Lower lobe of right lung (tissue), 2 donors: ENCODE measurements around the gene ACVR2A. TPM values are rescaled to one million over a fixed set of nuclear protein-coding genes. Genes with fewer than 3 reads are reported as not detected.

ENCODE experiments used
- ATAC-seq, 2 donors: fragments of 200-7000 bp; cut with Tn5 transposase; one replicate each; pipeline ENCODE4 v1.9.1; 2020 to 2022; ENCODE audit warnings: mild to moderate bottlenecking in 2 of 2, moderate library complexity in 2 of 2
- DNase-seq: peaks from one replicate; pipeline ENCODE4 v3.0.0-alpha.2; 2020
- H3K27ac ChIP-seq: fragments of 200-600 bp; one replicate; pipeline ENCODE4 v1.8.0; 2022
- H3K27me3 ChIP-seq: fragments of 200-600 bp; one replicate; pipeline ENCODE4 v1.8.0; 2022; ENCODE audit warnings: low read depth
- H3K36me3 ChIP-seq: fragments of 200-600 bp; one replicate; pipeline ENCODE4 v1.8.0; 2022; ENCODE audit warnings: mild to moderate bottlenecking
- H3K4me1 ChIP-seq: fragments of 200-600 bp; one replicate; pipeline ENCODE4 v1.8.0; 2022
- H3K4me3 ChIP-seq: fragments of 200-600 bp; one replicate; pipeline ENCODE4 v1.8.0; 2022; ENCODE audit warnings: mild to moderate bottlenecking
- H3K9me3 ChIP-seq: fragments of 200-600 bp; one replicate; pipeline ENCODE4 v1.8.0; 2022
- CTCF ChIP-seq: fragments of 200-600 bp; IDR thresholded peaks from one replicate; pipeline ENCODE4 v1.8.0; 2022; ENCODE audit warnings: antibody characterized with exemption, mild to moderate bottlenecking
- intact Hi-C: fragments of 100-400 bp; cut with DNase I; formaldehyde crosslinking; loops from one replicate; pipeline ENCODE4 v1.11.0; 2022
- total RNA-seq: library from RNA; stranded (reverse); fragmentation: NEBNext Ultra II Directional; extraction: Animal tissue kit (Norgen Biotek cat#: 25700); gene quantifications from one replicate; pipeline ENCODE4 v1.2.1, GENCODE V29; 2021
- donor health status: DM: no; HTN: yes; CAD: no; lungs with severe emphysema.

The ACVR2A gene
- total RNA-seq, 1 donor from 2014 or later, result 18.2 TPM

- intact Hi-C loops, result no loop called here
- no peak for TF ChIP-seq CTCF
- H3K27me3 ChIP-seq, result no peaks in the 10 kb centered on the region
- no peak for DNase-seq
- H3K4me1 ChIP-seq, result peaks cover 52% of the 10 kb centered on the region
- no peak overlapping the region for H3K4me3 ChIP-seq
- no peak for ATAC-seq
- H3K27ac ChIP-seq, result no peak overlapping the region
- no peaks in the 10 kb centered on the region for H3K9me3 ChIP-seq
- H3K36me3 ChIP-seq, result no peaks in the 10 kb centered on the region
Observed at GRCh38 chr2:147847746-147848391, 3.0 kb downstream of the ACVR2A start.

GRCh38 chr2:147850838-147851237 is 6.0 kb downstream of the ACVR2A start:
- DNase-seq, result no peak
- Histone ChIP-seq H3K9me3 (no peaks in the 10 kb centered on the region), H3K4me1 (peaks cover 52% of the 10 kb centered on the region), H3K27me3 (no peaks in the 10 kb centered on the region), H3K27ac (no peak overlapping the region), H3K36me3 (no peaks in the 10 kb centered on the region), H3K4me3 (no peak overlapping the region)
- TF ChIP-seq CTCF, result no peak
- intact Hi-C loops, result loop anchor here (10.0 kb wide), 1 partner anchor 54 kb away; no protein-coding TSS in a partner anchor
- no peak for ATAC-seq

GRCh38 chr2:147851244-147851930 is 6.6 kb downstream of the ACVR2A start:
- no peak for ATAC-seq
- no peak for DNase-seq
- H3K27ac ChIP-seq, result no peak overlapping the region

GRCh38 chr2:147854557-147855134 is 9.8 kb downstream of the ACVR2A start:
- no peak overlapping the region for H3K27ac ChIP-seq
- no peak for DNase-seq
- no peak for TF ChIP-seq CTCF
- intact Hi-C loops, result loop anchor here (10.0 kb wide), 1 partner anchor 50 kb away; no protein-coding TSS in a partner anchor
- peaks cover 48% of the 10 kb centered on the region for H3K4me1 ChIP-seq
- H3K9me3 ChIP-seq, result no peaks in the 10 kb centered on the region
- no peak overlapping the region for H3K4me3 ChIP-seq
- H3K36me3 ChIP-seq, result no peaks in the 10 kb centered on the region
- ATAC-seq, result no peak
- no peaks in the 10 kb centered on the region for H3K27me3 ChIP-seq

More at GRCh38 chr2:147851244-147851930, 6.6 kb downstream of the ACVR2A start:
- Histone ChIP-seq H3K27me3 (no peaks in the 10 kb centered on the region), H3K4me1 (peaks cover 47% of the 10 kb centered on the region), H3K4me3 (no peak overlapping the region), H3K36me3 (no peaks in the 10 kb centered on the region), H3K9me3 (no peaks in the 10 kb centered on the region)
- TF ChIP-seq CTCF, result no peak
- intact Hi-C loops, result loop anchor here (10.0 kb wide), 1 partner anchor 53 kb away; no protein-coding TSS in a partner anchor

- no peak for ATAC-seq
- Histone ChIP-seq H3K27ac (no peak overlapping the region), H3K4me3 (no peak overlapping the region), H3K4me1 (peaks cover 50% of the 10 kb centered on the region), H3K27me3 (no peaks in the 10 kb centered on the region), H3K9me3 (no peaks in the 10 kb centered on the region), H3K36me3 (no peaks in the 10 kb centered on the region)
- DNase-seq, result no peak
- no peak for TF ChIP-seq CTCF
- intact Hi-C loops, result loop anchor here (10.0 kb wide), 1 partner anchor 49 kb away; no protein-coding TSS in a partner anchor
Observed at GRCh38 chr2:147855316-147855715, 10.5 kb downstream of the ACVR2A start.
